ENCODE results near the gene BTBD19.
"Not testable (repeated sequence)": the region's sequence is repeated elsewhere in the genome, so short reads cannot be mapped to it uniquely, and the experiment has no call there.

BTBD19 gene
- 80.8 to 172 reads per million in 2 donors for total RNA-seq

- peak in 4 of 5 experiments; percentile 35 to 72 (median 52) for DNase-seq
These were observed at the start of gene BTBD19 for GRCh38 chr1:44808063-44808937. Gene BTBD19, plus strand, starts transcription at chr1:44808523. Its CDS starts 298 bp downstream, at chr1:44808821.

- DNase-seq, result no peak
These were observed 49.2 kb upstream of the BTBD19 start for GRCh38 chr1:44759077-44759476.

GRCh38 chr1:44760876-44761275, 47.4 kb upstream of the BTBD19 start:
- DNase-seq, result no peak

GRCh38 chr1:44766421-44766820, 41.9 kb upstream of the BTBD19 start:
- not testable (repeated sequence) for DNase-seq

- DNase-seq, result peak; percentile 61 to 96 (median 83)
These were observed 33.0 kb upstream of the BTBD19 start, which contains the start of gene RPS8 for GRCh38 chr1:44775078-44775929. Gene RPS8, plus strand, starts transcription at chr1:44775540. Its CDS starts 57 bp downstream, at chr1:44775597.

- peak in 2 of 5 experiments; percentile 25 to 56 for DNase-seq
These were observed 32.2 kb upstream of the BTBD19 start for GRCh38 chr1:44775930-44776729.

GRCh38 chr1:44776730-44777068, 31.6 kb upstream of the BTBD19 start:
- DNase-seq, result no peak

GRCh38 chr1:44777547-44777946, 30.8 kb upstream of the BTBD19 start:
- no peak for DNase-seq

- DNase-seq, result no peak
These were observed 30.2 kb upstream of the BTBD19 start for GRCh38 chr1:44777969-44778635.

GRCh38 chr1:44778705-44779576, 29.4 kb upstream of the BTBD19 start:
- DNase-seq, result no peak

- DNase-seq, result no peak
These were observed 27.7 kb upstream of the BTBD19 start for GRCh38 chr1:44780583-44781121.

GRCh38 chr1:44783697-44784093, 24.6 kb upstream of the BTBD19 start:
- DNase-seq, result no peak

- peak in 2 of 5 experiments; percentile 26 to 62 for DNase-seq
These were observed 24.0 kb upstream of the BTBD19 start for GRCh38 chr1:44784094-44785028.

- no peak for DNase-seq
These were observed 23.3 kb upstream of the BTBD19 start for GRCh38 chr1:44785029-44785380.

- no peak for DNase-seq
These were observed 22.7 kb upstream of the BTBD19 start for GRCh38 chr1:44785501-44786137.

GRCh38 chr1:44786138-44786840, 22.0 kb upstream of the BTBD19 start:
- peak; percentile 61 to 75 (median 68) for DNase-seq

GRCh38 chr1:44786841-44787426, 21.4 kb upstream of the BTBD19 start:
- no peak for DNase-seq

- no peak for DNase-seq
These were observed 20.8 kb upstream of the BTBD19 start for GRCh38 chr1:44787506-44787905.
